Right atrium auricular region (tissue), 2 donors: Measurements from ENCODE around the gene EAPP. TPM values are rescaled to one million over a fixed set of nuclear protein-coding genes. Genes with fewer than 3 reads are reported as not detected.
A peak's percentile ranks its signal among the peaks of the same experiment; 100 is the strongest.
"Not testable (repeated sequence)": the region's sequence is repeated elsewhere in the genome, so short reads cannot be mapped to it uniquely, and the experiment has no call there.

ENCODE experiments used
- DNase-seq: peaks from one replicate; pipeline ENCODE4 v3.0.0-alpha.2; 2019; ENCODE audit warnings: low spot score
- H3K27ac ChIP-seq, 2 donors: fragments of 200-600 bp; sonication (generic); 1 replicate in 1 of 2; 2 replicates in 1 of 2; pipeline ENCODE4 v1.5.1; 2016 to 2019
- H3K27me3 ChIP-seq, 2 donors: fragments of 200-600 bp; sonication (generic); one replicate each; pipeline versions ENCODE4 v1.5.1 to v1.6.0; 2017 to 2019
- H3K36me3 ChIP-seq: fragments of 200-600 bp; sonication (generic); one replicate; pipeline ENCODE4 v1.5.1; 2016
- H3K4me1 ChIP-seq, 2 donors: fragments of 200-600 bp; sonication (generic); one replicate each; pipeline versions ENCODE4 v1.5.1 to v1.6.0; 2017 to 2019
- H3K4me3 ChIP-seq, 2 donors: fragments of 200-600 bp; sonication (generic); 1 replicate in 1 of 2; 2 replicates in 1 of 2; pipeline ENCODE4 v1.5.1; 2017 to 2019; ENCODE audit warnings: mild to moderate bottlenecking in 1 of 2, moderate library complexity in 1 of 2
- H3K9me3 ChIP-seq, 2 donors: fragments of 200-600 bp; sonication (generic); one replicate each; pipeline ENCODE4 v1.5.1; 2019
- total RNA-seq, 2 donors: library from RNA; depleted of rRNA; stranded (reverse); fragments of >200 nt; gene quantifications; one replicate each; pipeline ENCODE4 v1.1.0, GENCODE V29; 2016
- TF ChIP-seq, protein P1 (sequence below), 2 donors: fragments of 200-600 bp; sonication (generic); IDR thresholded peaks; one replicate each; pipeline ENCODE4 v1.5.1; 2019; ENCODE audit warnings: antibody characterized with exemption in 2 of 2

The EAPP gene
- total RNA-seq, 2 donors from 2014 or later, result 17.9 to 22.7 TPM

DNA sequence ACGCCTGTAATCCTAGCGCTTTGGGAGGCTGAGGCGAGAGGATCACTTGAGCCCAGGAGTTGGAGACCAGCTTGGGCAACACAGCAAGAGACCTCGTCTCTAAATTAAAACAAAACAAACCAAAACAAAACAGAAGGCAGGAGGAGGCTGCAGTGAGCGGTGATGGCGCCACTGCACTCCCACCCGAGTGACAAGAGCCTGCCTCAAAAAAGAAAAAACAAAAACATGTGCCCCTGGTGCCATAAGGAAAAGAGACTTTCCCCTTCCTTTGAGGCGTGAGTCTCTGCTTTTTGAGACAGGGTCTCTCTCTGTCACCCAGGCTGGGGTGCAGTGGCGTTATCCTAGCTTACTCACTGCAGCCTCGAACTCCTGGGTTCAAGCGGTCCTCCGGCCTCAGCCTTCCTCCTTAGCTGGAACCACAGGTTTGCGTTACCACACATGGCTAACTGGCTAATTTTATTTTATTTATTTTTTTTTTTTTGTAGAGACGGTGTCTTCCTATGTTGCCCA lies 9.0 kb upstream of the EAPP start:
- no peak overlapping the region for H3K4me3 ChIP-seq
- no peaks in the 10 kb centered on the region for H3K9me3 ChIP-seq
- H3K36me3 ChIP-seq, result no peaks in the 10 kb centered on the region
- DNase-seq, result no peak
- H3K4me1 ChIP-seq, result no peaks in the 10 kb centered on the region
- no peaks in the 10 kb centered on the region for H3K27me3 ChIP-seq
- H3K27ac ChIP-seq, result no peak overlapping the region
- TF ChIP-seq, protein P1, sequence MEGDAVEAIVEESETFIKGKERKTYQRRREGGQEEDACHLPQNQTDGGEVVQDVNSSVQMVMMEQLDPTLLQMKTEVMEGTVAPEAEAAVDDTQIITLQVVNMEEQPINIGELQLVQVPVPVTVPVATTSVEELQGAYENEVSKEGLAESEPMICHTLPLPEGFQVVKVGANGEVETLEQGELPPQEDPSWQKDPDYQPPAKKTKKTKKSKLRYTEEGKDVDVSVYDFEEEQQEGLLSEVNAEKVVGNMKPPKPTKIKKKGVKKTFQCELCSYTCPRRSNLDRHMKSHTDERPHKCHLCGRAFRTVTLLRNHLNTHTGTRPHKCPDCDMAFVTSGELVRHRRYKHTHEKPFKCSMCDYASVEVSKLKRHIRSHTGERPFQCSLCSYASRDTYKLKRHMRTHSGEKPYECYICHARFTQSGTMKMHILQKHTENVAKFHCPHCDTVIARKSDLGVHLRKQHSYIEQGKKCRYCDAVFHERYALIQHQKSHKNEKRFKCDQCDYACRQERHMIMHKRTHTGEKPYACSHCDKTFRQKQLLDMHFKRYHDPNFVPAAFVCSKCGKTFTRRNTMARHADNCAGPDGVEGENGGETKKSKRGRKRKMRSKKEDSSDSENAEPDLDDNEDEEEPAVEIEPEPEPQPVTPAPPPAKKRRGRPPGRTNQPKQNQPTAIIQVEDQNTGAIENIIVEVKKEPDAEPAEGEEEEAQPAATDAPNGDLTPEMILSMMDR (IDR thresholded peaks at IDR 0.05), result no peak

DNA sequence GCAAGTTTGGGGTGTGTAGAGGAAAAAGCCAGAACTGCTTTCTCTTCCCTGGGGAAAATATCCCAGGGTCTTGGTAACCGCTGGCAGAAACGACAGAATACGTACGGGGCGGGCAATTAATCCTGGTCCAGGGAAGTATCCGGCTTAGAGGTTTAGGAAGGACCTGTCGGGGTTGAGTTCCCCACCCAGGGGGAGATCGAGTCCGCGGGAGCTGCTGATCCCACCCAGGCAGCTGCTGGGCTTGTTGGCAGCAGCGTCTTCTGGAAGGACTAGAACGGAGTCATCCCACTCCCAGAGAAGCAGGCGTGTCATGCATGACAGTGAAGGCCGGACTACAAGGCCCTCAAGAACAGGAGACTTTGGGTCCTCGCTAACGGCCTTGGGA lies 7.6 kb upstream of the EAPP start:
- DNase-seq, H3K4me1 ChIP-seq, H3K9me3 ChIP-seq, H3K36me3 ChIP-seq, H3K27ac ChIP-seq, H3K27me3 ChIP-seq, H3K4me3 ChIP-seq: not testable (repeated sequence)

DNA sequence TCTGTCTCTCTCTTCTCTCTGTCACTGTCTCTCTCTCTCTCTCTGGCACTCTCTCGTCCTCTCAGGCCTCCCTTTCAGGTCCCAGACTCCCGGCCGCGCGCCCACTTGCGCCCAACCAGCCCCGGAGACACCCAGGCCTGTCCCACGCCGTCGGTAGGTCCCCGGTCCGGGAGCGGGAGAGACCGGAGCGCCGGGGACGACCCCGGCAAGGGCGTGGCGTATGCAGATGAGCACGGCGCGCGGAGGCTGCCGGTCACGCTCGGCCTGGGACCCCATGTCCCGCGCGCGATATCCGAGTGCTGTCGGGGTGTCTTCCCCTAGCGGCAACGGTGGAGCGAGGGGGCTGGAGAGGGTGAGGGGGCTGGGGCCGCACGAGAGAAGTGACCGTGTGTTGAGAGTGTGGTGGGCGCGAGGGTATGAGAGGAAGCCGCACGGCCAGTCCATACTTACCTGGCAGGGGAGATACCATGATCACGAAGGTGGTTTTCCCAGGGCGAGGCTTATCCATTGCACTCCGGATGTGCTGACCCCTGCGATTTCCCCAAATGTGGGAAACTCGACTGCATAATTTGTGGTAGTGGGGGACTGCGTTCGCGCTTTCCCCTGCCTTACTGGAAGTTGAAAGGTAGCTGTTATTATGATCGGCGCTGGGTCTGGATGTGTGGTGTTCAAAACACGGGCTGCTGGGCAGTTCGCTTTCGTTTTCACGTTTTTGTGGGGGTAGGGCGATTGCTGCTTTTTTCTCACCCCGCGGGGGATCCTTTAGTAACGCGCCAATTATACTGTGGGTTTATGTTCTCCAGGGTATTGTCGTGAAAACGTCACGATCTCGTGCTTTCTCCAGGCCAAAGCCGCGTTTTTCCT lies 7.0 kb upstream of the EAPP start:
- H3K36me3 ChIP-seq, H3K27me3 ChIP-seq: not testable (repeated sequence)

DNA sequence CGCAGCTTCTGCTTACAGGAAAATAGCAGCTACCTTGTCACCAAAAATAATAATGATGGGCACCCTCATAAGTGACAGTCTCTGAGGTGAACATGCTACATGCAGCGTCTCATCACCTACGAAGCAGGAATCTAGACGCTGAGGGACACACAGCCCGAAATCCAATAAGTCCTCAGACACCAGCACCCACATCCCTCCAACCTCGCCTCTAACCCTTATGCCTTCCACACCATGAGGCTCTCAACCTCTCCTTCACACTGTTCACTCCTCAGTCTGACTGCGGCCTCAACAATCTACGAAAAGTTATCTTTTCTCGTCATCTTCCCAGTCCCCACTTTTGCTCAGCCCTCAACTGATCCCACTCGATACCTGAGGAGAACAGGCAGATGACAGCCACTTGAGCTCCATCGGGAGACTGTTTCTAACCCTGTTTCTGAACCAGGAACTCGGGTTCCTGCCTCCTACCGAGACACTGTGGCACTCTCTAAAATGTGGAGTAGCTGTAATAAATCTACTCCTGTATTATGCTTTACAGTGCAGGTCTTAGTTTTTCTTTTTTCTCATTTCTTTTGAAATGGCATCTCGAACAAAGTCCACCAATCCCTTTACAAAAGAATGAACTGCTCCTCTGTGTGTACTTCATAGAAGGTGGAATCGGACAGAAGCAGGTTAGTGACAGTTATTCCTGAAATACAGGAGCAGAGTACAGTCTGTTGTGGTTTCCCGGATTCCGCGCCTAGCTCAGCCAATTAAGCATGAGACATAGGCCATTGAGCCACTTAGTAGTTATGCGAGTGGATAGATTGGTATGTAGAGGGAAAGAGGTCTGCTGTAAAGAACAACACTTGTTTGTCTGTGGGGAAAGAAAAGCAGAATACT lies 919 bp upstream of the EAPP start:
- H3K27me3 ChIP-seq, DNase-seq, H3K9me3 ChIP-seq, H3K36me3 ChIP-seq: not testable (repeated sequence)
- peak overlapping the region; percentile 96 to 97 for H3K27ac ChIP-seq
- H3K4me3 ChIP-seq, result peak overlapping the region; percentile 84 to 91
- peaks cover 0 to 23% of the 10 kb centered on the region in 2 donors for H3K4me1 ChIP-seq

More for the DNA sequence above, 7.0 kb upstream of the EAPP start:
- H3K27ac ChIP-seq, H3K4me1 ChIP-seq, H3K9me3 ChIP-seq, DNase-seq, H3K4me3 ChIP-seq: not testable (repeated sequence)

DNA sequence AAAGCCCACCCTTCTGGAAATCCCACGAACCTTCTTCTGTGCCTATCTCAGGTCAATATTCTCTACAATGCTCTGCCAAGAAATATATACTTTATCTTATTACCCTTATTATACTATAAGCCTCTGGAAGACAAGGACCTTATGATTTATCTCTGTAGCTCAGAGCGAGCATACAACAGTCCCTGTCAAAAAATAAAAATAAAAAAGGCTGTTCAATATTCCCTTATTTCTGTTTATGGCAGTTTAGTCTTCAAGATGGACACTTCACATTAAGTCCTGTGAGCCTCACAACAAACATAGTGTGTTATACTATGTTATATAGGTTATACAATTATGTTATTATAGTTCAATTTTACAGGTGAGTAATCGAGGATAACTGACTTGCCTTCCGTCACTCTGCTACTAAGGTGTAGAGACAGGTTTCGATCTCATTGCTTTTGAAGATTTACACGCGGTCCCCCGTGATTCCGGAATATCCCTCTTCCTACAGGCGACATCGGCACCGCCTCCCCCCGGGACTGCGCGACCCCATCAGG lies 562 bp downstream of the EAPP start:
- H3K27ac ChIP-seq, result peak overlapping the region; percentile 96 to 97
- DNase-seq, result no peak
- peaks cover 7% of the 10 kb centered on the region for H3K36me3 ChIP-seq
- peak overlapping the region; percentile 84 to 91 for H3K4me3 ChIP-seq
- H3K27me3 ChIP-seq, result no peaks in the 10 kb centered on the region
- H3K4me1 ChIP-seq, result peaks cover 0 to 23% of the 10 kb centered on the region in 2 donors
- H3K9me3 ChIP-seq, result no peaks in the 10 kb centered on the region
- TF ChIP-seq, protein P1 (IDR thresholded peaks at IDR 0.05), result no peak

DNA sequence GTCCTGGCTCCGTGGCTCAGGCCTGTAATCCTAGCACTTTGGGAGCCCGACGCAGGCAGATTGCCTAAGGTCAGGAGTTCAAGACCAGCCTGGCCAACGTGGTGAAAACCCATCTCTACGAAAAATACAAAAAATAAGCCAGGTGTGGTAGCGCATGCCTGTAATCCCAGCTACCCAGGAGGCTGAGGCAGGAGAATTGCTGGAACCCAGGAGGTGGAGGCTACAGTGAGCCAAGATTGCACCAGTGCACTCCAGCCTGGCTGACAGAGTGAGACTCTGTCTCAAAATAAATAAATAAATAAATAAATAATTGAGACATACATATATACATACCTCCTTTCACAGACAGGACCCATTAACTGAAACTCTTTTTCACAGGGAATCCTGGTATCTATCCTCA lies 1.4 kb downstream of the EAPP start:
- not testable (repeated sequence) for H3K9me3 ChIP-seq, H3K36me3 ChIP-seq, DNase-seq, H3K27me3 ChIP-seq, H3K4me3 ChIP-seq
- peaks cover 0 to 23% of the 10 kb centered on the region in 2 donors for H3K4me1 ChIP-seq
- peak overlapping the region in 1 of 2 donors; percentile 97 for H3K27ac ChIP-seq

DNA sequence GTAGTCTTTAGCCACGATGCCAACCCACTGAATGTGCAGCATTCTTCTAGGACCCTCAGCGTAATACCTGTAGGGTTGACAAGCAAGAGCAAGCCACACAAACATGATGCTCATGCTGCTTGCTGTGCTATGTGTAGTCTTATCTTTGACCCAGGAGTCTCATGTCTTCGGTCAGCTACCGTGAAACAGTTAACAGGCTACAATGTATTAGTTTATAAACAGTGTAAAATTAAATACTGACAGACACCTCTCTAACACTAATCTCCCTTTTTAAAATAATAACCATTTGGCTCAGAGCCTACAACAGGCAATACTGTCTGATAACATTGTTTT lies 1.9 kb downstream of the EAPP start:
- H3K9me3 ChIP-seq, result no peaks in the 10 kb centered on the region
- DNase-seq, result no peak
- H3K4me1 ChIP-seq, result peaks cover 0 to 23% of the 10 kb centered on the region in 2 donors
- H3K27ac ChIP-seq, result peak overlapping the region in 1 of 2 donors; percentile 97
- TF ChIP-seq, protein P1 (IDR thresholded peaks at IDR 0.05), result no peak
- no peaks in the 10 kb centered on the region for H3K27me3 ChIP-seq
- peaks cover 13% of the 10 kb centered on the region for H3K36me3 ChIP-seq
- H3K4me3 ChIP-seq, result no peak overlapping the region
